Measurements from ENCODE around the gene PDE8B.

The PDE8B gene

DNA sequence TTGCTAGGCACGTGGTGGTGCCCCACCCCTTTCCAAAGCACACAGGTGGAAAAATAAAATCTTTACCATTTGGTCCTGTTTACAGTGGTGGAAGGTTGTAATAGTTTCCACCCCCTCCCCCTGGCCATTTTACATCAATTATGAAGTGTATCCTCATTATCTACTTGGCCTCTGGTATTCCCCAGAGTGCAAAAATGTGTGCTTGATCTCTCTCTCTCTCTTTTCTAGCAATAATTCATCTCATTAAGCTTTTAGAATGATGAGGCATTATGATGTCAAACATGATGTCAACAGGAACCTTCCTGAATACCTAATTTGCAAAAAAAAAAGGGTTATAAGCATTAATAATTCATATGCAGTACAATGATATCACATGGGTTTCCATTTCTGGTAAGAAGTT is 3.1 kb downstream of the PDE8B start:
- DNase-seq (ENCODE audit: extremely low spot score) = no peak
- POLR2A ChIA-PET = no interaction called here
- TF ChIP-seq, protein P1, sequence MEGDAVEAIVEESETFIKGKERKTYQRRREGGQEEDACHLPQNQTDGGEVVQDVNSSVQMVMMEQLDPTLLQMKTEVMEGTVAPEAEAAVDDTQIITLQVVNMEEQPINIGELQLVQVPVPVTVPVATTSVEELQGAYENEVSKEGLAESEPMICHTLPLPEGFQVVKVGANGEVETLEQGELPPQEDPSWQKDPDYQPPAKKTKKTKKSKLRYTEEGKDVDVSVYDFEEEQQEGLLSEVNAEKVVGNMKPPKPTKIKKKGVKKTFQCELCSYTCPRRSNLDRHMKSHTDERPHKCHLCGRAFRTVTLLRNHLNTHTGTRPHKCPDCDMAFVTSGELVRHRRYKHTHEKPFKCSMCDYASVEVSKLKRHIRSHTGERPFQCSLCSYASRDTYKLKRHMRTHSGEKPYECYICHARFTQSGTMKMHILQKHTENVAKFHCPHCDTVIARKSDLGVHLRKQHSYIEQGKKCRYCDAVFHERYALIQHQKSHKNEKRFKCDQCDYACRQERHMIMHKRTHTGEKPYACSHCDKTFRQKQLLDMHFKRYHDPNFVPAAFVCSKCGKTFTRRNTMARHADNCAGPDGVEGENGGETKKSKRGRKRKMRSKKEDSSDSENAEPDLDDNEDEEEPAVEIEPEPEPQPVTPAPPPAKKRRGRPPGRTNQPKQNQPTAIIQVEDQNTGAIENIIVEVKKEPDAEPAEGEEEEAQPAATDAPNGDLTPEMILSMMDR (IDR thresholded peaks at IDR 0.05; ENCODE audit: control extremely low read depth, extremely low read depth, low read depth, missing control alignments) = no peak
- CTCF ChIA-PET = no interaction called here

DNA sequence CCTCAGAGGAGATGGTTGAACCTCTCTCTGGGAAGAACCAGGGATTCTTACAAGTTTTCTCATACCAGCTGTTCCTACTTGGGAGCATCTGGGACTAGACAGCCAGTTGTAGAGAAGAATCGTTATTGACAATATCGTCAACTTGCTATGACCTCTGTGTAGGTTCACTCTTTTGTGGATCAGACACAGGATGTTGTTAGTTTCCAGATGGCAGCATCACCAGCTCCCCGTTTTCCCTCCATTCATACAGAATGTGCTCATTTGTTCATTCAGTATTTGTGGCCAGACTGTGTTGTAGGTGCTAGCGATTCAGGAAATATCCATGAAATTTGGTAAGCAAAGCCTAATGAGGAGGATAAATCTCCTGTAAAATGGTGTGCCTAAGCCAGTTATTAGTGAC is 3.7 kb downstream of the PDE8B start:
- no peak for DNase-seq (ENCODE audit: extremely low spot score)
- TF ChIP-seq, protein P1 (IDR thresholded peaks at IDR 0.05; ENCODE audit: control extremely low read depth, extremely low read depth, low read depth, missing control alignments) = no peak
- POLR2A ChIA-PET = no interaction called here
- CTCF ChIA-PET = interaction anchor here (1.6 kb wide), 1 partner anchor 278 kb away, joined by 3 read pairs; the partner anchor contains the start of gene WDR41

DNA sequence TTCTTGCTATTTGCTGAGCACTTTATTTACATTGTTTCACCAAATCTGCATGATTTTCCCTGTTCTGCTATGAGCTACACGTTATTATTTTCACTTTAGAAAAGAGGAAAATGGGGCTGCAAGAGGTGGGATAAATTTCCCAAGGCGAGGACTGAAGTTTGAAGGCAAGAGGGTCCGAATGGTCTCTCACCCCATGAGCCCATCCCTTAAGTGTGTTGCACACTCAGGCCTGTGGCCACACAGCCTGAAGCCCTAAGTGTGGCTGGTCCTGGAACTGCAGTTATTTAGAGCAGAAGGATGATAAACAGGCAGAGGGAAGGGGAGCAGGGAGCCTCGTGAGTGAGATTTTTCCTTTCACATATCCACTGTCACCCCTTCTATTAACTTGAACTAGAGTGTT is 7.8 kb downstream of the PDE8B start:
- POLR2A ChIA-PET = no interaction called here
- DNase-seq (ENCODE audit: extremely low spot score) = no peak

GRCh38 chr5:77221115-77221514 is 10.6 kb downstream of the PDE8B start:
- DNase-seq (ENCODE audit: extremely low spot score) = no peak
- TF ChIP-seq, protein P1 (IDR thresholded peaks at IDR 0.05; ENCODE audit: control extremely low read depth, extremely low read depth, low read depth, missing control alignments) = no peak
- ChIA-PET CTCF (interaction anchor here (0.7 to 1.8 kb wide), 4 partner anchors 9 to 25 kb away, joined by 3 to 4 read pairs (median 3); no protein-coding TSS in a partner anchor), POLR2A (no interaction called here)

More for the DNA sequence above, 7.8 kb downstream of the PDE8B start:
- CTCF ChIA-PET = interaction anchor here (1.1 to 1.3 kb wide), 2 partner anchors 10 to 32 kb away, joined by 3 read pairs; no protein-coding TSS in a partner anchor
- TF ChIP-seq, protein P1 (IDR thresholded peaks at IDR 0.05; ENCODE audit: control extremely low read depth, extremely low read depth, low read depth, missing control alignments) = no peak

DNA sequence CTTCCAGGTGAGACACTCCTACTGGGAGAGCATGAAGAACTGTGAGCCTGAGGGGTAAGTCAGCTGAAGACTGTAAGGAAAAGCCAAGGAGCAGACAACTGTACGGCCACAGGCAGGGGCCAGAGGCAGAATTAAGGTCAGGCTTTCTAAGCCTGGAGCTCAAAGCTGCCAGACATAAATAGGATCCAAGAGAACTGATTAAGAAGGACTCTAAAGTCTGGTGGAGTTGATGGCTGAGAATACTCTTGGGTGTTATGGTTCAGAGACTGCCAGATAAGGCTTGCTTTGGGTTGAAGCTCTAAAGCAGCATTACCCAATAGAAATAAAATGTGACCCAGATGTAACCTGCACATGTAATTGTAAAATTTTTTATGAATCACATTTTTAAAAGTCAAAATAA is 12.2 kb downstream of the PDE8B start:
- CTCF ChIA-PET = interaction anchor here (1.3 to 1.6 kb wide), 2 partner anchors 9 to 10 kb away, joined by 3 read pairs; no protein-coding TSS in a partner anchor
- no peak for DNase-seq (ENCODE audit: extremely low spot score)
- POLR2A ChIA-PET = no interaction called here
- TF ChIP-seq, protein P1 (IDR thresholded peaks at IDR 0.05; ENCODE audit: control extremely low read depth, extremely low read depth, low read depth, missing control alignments) = no peak

DNA sequence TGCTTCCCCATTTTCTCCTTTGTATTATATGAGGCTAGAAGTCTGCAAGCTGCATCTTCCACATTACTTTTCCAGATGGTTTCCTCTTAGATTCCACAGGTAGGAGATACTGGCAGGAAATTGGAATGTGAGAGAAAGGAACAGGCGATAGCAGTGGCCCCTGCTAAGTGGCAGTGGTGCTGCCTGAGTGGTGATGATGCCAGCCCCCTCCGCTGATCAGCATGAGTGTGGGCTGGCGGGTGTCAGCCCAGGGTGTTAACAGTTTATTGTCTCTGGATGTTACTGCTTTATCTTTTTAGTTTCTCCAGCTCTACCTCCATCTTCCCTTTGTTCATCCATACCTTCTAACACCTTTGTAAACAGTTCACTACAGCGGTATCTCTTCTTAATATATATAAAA is 13.2 kb downstream of the PDE8B start:
- DNase-seq (ENCODE audit: extremely low spot score) = no peak
- ChIA-PET POLR2A (no interaction called here), CTCF (no interaction called here)
- TF ChIP-seq, protein P1 (IDR thresholded peaks at IDR 0.05; ENCODE audit: control extremely low read depth, extremely low read depth, low read depth, missing control alignments) = no peak

Data from GM10248 (cell line).